ENCODE measurements around the gene KCNJ5.

KCNJ5 gene

DNA sequence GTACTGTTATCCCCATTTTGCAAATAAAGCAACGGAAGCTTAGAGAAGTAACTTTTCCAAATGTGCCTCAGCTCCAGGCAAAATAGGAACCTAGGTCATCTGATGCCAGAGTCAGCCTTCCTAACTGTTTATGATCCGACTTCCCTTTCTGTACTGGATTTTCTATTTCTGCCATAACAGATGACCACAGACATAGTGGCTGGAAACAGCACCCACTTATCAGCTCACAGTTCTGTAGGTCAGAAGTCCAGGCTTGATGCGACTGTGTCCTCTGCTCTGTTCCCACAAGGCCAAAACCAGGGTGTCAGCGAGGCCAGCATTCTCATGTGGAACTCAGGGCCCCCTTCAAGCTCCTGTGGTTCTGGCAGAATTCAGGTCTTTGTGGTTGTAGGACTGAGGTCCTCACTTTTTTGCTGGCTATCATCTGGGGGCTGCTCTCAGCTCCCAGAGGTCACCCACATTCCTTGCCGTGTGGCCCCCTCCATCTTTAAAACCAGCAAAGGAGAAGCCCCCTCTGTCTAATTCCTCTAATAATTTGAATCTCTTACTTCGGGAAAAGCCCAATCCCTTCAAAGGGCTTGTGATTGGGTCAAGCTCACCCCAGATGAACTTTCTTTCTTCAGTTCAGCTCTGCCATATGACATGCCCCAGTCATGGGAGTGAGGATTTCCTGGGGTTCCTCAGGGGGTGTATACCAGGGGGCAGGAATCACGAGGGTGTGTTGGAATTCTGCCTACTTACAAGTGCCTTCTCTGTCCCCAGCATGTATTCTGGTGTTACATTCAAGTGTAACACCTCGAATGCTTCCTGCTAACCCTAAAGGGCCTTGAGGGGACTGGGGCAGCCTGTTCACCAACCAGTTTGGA is 15.3 kb downstream of the KCNJ5 start:
- H3K27me3 ChIP-seq (ENCODE audit: insufficient read depth, low read length): peaks cover 79% of the 10 kb centered on the region
- H3K27ac ChIP-seq (ENCODE audit: low read depth, low read length): no peak overlapping the region
- no peaks in the 10 kb centered on the region for H3K36me3 ChIP-seq (ENCODE audit: insufficient read depth, low read length)
- no peaks in the 10 kb centered on the region for H3K9me3 ChIP-seq (ENCODE audit: insufficient read depth, low read depth, low read length)
- H3K4me3 ChIP-seq (ENCODE audit: low read length): no peak overlapping the region
- peaks cover 34% of the 10 kb centered on the region for H3K4me1 ChIP-seq (ENCODE audit: insufficient read depth, low read length)
- no peak overlapping the region for H3K9ac ChIP-seq (ENCODE audit: low read depth, low read length)
- WGBS: 78% methylated on average over 8 of the region's 8 CpGs

DNA sequence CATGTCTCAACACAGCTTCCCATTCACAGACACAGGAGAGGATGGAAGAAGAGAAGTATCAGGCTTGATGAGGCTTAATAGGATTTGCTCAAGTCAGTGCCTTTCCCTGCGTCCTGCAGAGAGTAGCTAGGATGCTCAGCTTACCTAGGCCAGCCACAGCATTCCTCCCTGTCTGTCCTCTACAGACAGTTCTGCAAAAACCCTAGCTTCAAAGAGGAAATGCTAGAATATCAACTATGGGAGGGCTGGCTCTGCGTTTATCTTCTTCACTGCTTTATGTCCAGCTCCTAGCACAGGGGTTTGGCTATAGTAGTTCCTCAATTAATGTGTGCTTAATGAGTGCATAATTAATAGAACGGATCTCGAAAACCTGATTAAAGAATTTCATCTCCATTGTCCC is 16.4 kb downstream of the KCNJ5 start:
- 76% methylated on average over 2 of the region's 4 CpGs for WGBS
- Histone ChIP-seq H3K9ac (ENCODE audit: low read depth, low read length) (no peak overlapping the region), H3K36me3 (ENCODE audit: insufficient read depth, low read length) (no peaks in the 10 kb centered on the region), H3K4me3 (ENCODE audit: low read length) (no peak overlapping the region), H3K27me3 (ENCODE audit: insufficient read depth, low read length) (peaks cover 67% of the 10 kb centered on the region), H3K9me3 (ENCODE audit: insufficient read depth, low read depth, low read length) (no peaks in the 10 kb centered on the region), H3K27ac (ENCODE audit: low read depth, low read length) (no peak overlapping the region), H3K4me1 (ENCODE audit: insufficient read depth, low read length) (peaks cover 22% of the 10 kb centered on the region)

DNA sequence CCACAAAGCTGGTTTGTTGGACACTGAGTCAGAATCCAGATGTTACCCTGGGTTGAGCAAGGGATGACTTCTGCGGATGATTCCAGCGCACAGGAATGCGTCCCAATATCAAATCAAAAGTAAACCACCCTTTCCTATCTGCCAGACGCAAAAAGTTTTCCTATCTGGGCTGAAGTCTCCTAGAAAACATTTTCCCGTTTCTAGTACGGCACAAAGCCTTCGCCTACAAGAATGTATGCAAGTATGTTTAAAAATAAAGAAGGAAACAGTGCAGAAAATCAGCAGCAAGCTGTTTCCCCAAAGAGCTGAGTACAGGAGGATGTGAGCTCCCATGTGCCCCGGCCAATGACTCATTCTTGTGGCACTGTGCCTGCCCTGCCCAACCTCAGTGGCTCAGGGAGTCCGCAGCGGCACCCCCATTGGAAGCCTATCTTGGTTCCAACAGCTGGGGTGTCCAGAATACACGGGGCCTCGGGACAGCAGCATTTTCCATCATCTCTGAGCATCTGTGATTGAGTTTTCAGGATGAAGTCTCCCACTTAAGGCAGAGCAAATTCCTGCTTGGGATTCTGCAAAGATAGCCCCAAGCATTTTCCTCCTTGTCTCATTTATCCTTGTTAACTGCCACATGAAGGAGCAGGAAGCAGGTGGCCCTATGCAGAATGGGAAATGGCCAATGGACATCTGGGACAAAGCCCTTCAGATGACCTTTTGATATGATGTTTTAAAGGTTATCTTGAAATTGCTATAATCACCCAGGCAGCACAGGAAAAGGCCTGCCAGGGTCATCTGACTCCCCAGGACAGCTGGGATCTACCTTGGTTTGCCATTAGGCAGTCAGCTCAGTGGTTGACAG is 17.5 kb downstream of the KCNJ5 start:
- H3K4me1 ChIP-seq (ENCODE audit: insufficient read depth, low read length): peaks cover 12% of the 10 kb centered on the region
- H3K27ac ChIP-seq (ENCODE audit: low read depth, low read length): no peak overlapping the region
- H3K9me3 ChIP-seq (ENCODE audit: insufficient read depth, low read depth, low read length): no peaks in the 10 kb centered on the region
- H3K27me3 ChIP-seq (ENCODE audit: insufficient read depth, low read length): peaks cover 59% of the 10 kb centered on the region
- no peaks in the 10 kb centered on the region for H3K36me3 ChIP-seq (ENCODE audit: insufficient read depth, low read length)
- WGBS: 93% methylated on average over 12 of the region's 12 CpGs
- H3K4me3 ChIP-seq (ENCODE audit: low read length): no peak overlapping the region
- no peak overlapping the region for H3K9ac ChIP-seq (ENCODE audit: low read depth, low read length)

DNA sequence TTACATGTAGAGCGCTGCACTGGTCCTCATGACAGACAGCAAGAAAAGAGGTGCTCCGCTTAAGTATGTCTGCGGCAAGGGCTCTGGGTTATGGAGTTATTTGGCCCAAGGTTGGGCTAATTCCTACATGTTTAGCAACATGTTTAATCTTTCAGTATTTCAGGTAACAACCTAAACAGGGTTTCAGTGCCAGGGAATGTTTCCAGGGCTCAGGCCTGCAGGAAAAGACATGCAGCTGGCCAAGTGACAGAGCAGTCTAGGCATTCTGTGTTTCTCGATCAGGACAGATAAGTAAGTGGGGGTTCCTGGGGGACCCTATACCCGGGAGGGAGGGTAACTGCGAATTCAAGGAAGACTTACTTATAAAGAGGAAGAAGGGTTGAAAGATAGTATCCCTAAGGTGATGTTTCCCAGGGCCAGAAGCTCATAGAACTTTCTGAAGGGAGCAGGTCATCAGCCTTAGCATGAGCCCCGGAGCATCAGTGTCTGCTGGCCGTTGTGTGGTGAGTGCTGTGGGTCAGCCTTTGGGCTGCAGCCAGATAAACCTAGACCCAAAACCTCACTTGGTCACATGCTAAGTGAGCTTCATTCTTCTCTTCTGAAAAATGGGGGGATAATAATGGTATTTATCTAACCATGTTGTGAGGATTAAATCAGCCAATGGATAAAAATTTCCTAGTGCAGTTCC is 18.4 kb downstream of the KCNJ5 start:
- H3K9me3 ChIP-seq (ENCODE audit: insufficient read depth, low read depth, low read length): no peaks in the 10 kb centered on the region
- no peaks in the 10 kb centered on the region for H3K36me3 ChIP-seq (ENCODE audit: insufficient read depth, low read length)
- H3K4me3 ChIP-seq (ENCODE audit: low read length): no peak overlapping the region
- H3K27ac ChIP-seq (ENCODE audit: low read depth, low read length): no peak overlapping the region
- H3K4me1 ChIP-seq (ENCODE audit: insufficient read depth, low read length): peaks cover 3% of the 10 kb centered on the region
- peaks cover 54% of the 10 kb centered on the region for H3K27me3 ChIP-seq (ENCODE audit: insufficient read depth, low read length)
- no peak overlapping the region for H3K9ac ChIP-seq (ENCODE audit: low read depth, low read length)
- WGBS: 93% methylated on average over 8 of the region's 8 CpGs

DNA sequence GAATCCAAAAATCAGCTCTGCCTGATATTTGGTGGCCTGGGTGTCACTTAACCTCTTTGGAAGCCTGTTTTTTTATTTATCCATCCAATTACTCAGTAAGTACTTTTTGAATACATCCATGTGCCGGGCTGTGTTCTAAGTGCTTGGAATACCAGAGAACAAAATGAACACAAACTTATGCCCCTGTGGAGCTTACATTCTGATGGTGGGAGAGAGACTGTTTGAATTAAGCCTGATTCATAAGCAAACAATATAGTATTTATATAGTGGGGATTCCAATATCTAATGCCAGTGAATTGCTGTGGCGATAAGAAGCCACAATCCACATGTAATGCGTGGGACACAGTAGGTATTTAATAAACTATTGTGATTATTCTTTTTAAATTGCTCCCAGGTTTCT is 19.4 kb downstream of the KCNJ5 start:
- no peak overlapping the region for H3K27ac ChIP-seq (ENCODE audit: low read depth, low read length)
- no peak overlapping the region for H3K4me3 ChIP-seq (ENCODE audit: low read length)
- no peaks in the 10 kb centered on the region for H3K9me3 ChIP-seq (ENCODE audit: insufficient read depth, low read depth, low read length)
- no peak overlapping the region for H3K9ac ChIP-seq (ENCODE audit: low read depth, low read length)
- 96% methylated on average over 3 of the region's 3 CpGs for WGBS
- no peaks in the 10 kb centered on the region for H3K4me1 ChIP-seq (ENCODE audit: insufficient read depth, low read length)
- no peaks in the 10 kb centered on the region for H3K36me3 ChIP-seq (ENCODE audit: insufficient read depth, low read length)
- peaks cover 50% of the 10 kb centered on the region for H3K27me3 ChIP-seq (ENCODE audit: insufficient read depth, low read length)

DNA sequence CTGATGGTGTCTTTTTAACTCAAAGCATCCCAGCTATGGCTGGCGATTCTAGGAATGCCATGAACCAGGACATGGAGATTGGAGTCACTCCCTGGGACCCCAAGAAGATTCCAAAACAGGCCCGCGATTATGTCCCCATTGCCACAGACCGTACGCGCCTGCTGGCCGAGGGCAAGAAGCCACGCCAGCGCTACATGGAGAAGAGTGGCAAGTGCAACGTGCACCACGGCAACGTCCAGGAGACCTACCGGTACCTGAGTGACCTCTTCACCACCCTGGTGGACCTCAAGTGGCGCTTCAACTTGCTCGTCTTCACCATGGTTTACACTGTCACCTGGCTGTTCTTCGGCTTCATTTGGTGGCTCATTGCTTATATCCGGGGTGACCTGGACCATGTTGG is 20.1 kb downstream of the KCNJ5 start:
- H3K27me3 ChIP-seq (ENCODE audit: insufficient read depth, low read length): peaks cover 45% of the 10 kb centered on the region
- H3K36me3 ChIP-seq (ENCODE audit: insufficient read depth, low read length): no peaks in the 10 kb centered on the region
- 96% methylated on average over 17 of the region's 17 CpGs for WGBS
- no peaks in the 10 kb centered on the region for H3K9me3 ChIP-seq (ENCODE audit: insufficient read depth, low read depth, low read length)
- no peak overlapping the region for H3K9ac ChIP-seq (ENCODE audit: low read depth, low read length)
- H3K4me3 ChIP-seq (ENCODE audit: low read length): no peak overlapping the region
- H3K27ac ChIP-seq (ENCODE audit: low read depth, low read length): no peak overlapping the region
- H3K4me1 ChIP-seq (ENCODE audit: insufficient read depth, low read length): no peaks in the 10 kb centered on the region

DNA sequence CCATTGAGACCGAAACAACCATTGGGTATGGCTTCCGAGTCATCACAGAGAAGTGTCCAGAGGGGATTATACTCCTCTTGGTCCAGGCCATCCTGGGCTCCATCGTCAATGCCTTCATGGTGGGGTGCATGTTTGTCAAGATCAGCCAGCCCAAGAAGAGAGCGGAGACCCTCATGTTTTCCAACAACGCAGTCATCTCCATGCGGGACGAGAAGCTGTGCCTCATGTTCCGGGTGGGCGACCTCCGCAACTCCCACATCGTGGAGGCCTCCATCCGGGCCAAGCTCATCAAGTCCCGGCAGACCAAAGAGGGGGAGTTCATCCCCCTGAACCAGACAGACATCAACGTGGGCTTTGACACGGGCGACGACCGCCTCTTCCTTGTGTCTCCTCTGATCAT is 20.5 kb downstream of the KCNJ5 start:
- Histone ChIP-seq H3K27me3 (ENCODE audit: insufficient read depth, low read length) (peaks cover 40% of the 10 kb centered on the region), H3K4me3 (ENCODE audit: low read length) (no peak overlapping the region), H3K27ac (ENCODE audit: low read depth, low read length) (no peak overlapping the region), H3K4me1 (ENCODE audit: insufficient read depth, low read length) (no peaks in the 10 kb centered on the region), H3K9ac (ENCODE audit: low read depth, low read length) (no peak overlapping the region), H3K9me3 (ENCODE audit: insufficient read depth, low read depth, low read length) (no peaks in the 10 kb centered on the region), H3K36me3 (ENCODE audit: insufficient read depth, low read length) (no peaks in the 10 kb centered on the region)
- WGBS: 96% methylated on average over 18 of the region's 18 CpGs

DNA sequence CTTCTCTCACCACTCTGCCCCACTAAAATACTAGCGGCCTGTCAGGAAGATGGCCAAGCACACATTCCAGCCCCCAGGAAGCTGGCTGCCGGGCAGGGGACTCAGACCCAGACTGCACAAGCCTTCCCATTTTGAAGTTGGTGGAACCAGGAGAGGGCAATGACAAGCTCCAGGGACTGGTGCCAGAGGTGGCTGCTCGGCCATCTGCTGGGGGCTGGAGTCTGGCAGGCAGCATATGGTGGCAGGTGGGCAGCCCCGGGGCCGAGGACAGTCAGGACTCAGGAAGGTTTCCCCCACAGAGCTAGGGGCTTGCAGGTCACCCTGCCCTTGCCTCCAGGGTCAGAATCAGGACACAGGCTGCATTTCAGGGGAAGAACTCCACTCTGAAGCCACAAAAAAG is 22.6 kb downstream of the KCNJ5 start:
- 87% methylated on average over 5 of the region's 5 CpGs for WGBS
- peaks cover 23% of the 10 kb centered on the region for H3K27me3 ChIP-seq (ENCODE audit: insufficient read depth, low read length)
- H3K4me1 ChIP-seq (ENCODE audit: insufficient read depth, low read length): no peaks in the 10 kb centered on the region
- H3K27ac ChIP-seq (ENCODE audit: low read depth, low read length): no peak overlapping the region
- no peaks in the 10 kb centered on the region for H3K36me3 ChIP-seq (ENCODE audit: insufficient read depth, low read length)
- no peak overlapping the region for H3K9ac ChIP-seq (ENCODE audit: low read depth, low read length)
- no peak overlapping the region for H3K4me3 ChIP-seq (ENCODE audit: low read length)
- H3K9me3 ChIP-seq (ENCODE audit: insufficient read depth, low read depth, low read length): no peaks in the 10 kb centered on the region

DNA sequence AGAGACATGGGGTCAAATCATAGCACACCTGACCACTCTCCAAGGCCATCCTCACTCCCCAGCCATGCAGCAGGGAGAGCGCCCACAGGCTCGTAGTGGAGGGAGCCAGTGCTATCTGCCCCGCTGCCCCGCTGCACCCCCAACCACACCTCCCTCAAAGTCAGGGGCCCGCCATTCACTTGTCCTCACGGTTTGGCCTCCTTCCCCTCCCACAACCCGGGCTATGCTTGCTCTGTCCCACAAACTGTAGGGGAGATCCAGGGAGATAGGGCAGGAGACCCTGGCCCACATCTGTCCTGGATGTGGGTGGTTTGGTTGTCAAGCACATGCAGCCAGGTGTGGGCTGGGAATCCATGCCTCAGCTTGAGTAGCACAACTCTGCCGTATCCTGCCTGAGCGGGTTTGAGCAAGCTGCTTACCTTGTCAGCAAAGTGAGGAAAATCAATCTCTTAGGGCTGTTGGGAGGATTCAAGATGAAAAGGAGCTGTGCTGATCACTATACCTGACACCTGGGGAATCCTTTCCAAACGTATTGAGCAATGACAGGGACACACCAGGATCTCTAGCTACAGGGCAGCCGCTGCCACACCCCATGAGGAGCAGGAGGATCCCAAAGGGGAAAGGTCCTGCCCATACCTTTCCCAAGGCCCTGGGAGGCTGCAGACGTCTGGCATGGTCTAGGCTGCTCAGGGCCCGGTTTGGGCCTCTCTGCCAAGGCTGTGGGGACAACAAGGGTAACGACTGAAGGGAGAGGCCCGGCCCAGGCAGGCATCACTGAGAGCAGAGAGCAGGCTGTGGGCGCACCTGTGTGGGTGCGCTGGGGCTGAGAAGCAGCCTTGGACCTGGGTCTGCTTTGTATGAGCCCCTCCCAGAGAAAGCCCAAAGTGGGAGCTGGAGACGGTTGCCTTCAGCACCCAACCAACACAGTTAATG is 23.3 kb downstream of the KCNJ5 start:
- Histone ChIP-seq H3K36me3 (ENCODE audit: insufficient read depth, low read length) (no peaks in the 10 kb centered on the region), H3K27ac (ENCODE audit: low read depth, low read length) (no peak overlapping the region), H3K9ac (ENCODE audit: low read depth, low read length) (no peak overlapping the region), H3K4me3 (ENCODE audit: low read length) (no peak overlapping the region), H3K27me3 (ENCODE audit: insufficient read depth, low read length) (peaks cover 17% of the 10 kb centered on the region; the same call in 1 of the 2 replicates), H3K4me1 (ENCODE audit: insufficient read depth, low read length) (no peaks in the 10 kb centered on the region), H3K9me3 (ENCODE audit: insufficient read depth, low read depth, low read length) (no peaks in the 10 kb centered on the region)
- 86% methylated on average over 18 of the region's 18 CpGs for WGBS

DNA sequence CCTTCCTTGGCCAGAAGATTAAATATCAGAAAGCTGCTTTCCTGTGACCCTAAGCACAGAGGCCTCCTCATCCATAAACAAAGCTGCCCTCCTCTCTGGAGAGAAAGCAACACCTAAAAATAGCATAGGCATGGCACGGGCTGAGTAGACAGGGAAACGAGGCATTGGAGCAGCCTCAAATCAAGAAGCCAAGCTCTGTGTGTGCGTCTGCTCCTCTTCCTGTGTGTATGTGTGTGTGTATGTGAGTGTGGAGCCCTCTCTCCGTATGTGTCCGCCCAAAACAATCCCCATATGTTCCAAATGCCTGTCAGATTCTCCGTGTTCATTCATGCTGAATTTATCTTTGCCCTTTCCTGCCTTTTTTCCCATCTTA is 24.0 kb downstream of the KCNJ5 start:
- no peak overlapping the region for H3K4me3 ChIP-seq (ENCODE audit: low read length)
- H3K9me3 ChIP-seq (ENCODE audit: insufficient read depth, low read depth, low read length): no peaks in the 10 kb centered on the region
- no peaks in the 10 kb centered on the region for H3K36me3 ChIP-seq (ENCODE audit: insufficient read depth, low read length)
- 91% methylated on average over 6 of the region's 6 CpGs for whole genome bisulfite sequencing
- H3K4me1 ChIP-seq (ENCODE audit: insufficient read depth, low read length): no peaks in the 10 kb centered on the region
- H3K9ac ChIP-seq (ENCODE audit: low read depth, low read length): no peak overlapping the region
- H3K27me3 ChIP-seq (ENCODE audit: insufficient read depth, low read length): peaks cover 19% of the 10 kb centered on the region; the same call in 1 of the 2 replicates
- H3K27ac ChIP-seq (ENCODE audit: low read depth, low read length): no peak overlapping the region

Measured in HUES64 (cell line).